Measurements from ENCODE around the gene ARHGAP1.

GRCh38 chr11:46642627-46643335, 57.6 kb downstream of the ARHGAP1 start:
- TF ChIP-seq CTCF (IDR thresholded peaks at IDR 0.05 in 8 of 11, conservative IDR thresholded peaks at IDR 0.05 in 3 of 11) = no peak
- TF ChIP-seq POLR2AphosphoS5 (IDR thresholded peaks at IDR 0.05) = no peak
- TF ChIP-seq POLR2A (IDR thresholded peaks at IDR 0.05) = no peak

All from spleen (tissue), 7 donors.